DLD1 (cell line): Measurements from ENCODE around the gene VSTM2L.

Experiments
- in situ Hi-C: cut with HindIII; loops from 2 replicates; pipeline ENCODE4 v1.10.0; 2017; ENCODE audit warnings: low sequenced_read_pairs

The VSTM2L gene

DNA sequence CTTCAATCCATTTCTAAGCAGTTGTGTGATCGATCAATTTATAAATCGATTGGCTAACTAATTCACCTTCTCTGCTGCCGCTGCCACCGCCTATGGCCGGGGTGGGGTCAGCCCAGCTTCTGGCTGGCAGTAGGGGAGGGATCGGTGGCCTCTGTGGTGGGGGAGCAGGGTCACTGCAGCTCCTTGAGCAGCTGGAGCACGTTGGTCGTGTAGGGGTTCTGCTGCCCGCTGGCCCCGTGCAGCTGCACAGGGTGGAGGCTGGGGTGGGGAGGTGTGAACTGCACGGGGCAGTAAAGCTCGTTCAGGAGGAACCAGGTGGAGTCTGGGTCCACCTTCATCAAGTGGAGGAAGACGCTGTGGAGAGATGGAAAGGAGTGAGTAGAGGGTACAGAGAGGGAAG, 80.4 kb downstream of the VSTM2L start:
- in situ Hi-C loops: no loop called here

- in situ Hi-C loops: no loop called here
Measured at GRCh38 chr20:37984018-37984785, 81.3 kb downstream of the VSTM2L start.

GRCh38 chr20:37986044-37986858, 83.3 kb downstream of the VSTM2L start:
- in situ Hi-C loops: no loop called here

GRCh38 chr20:37986873-37987601, 84.1 kb downstream of the VSTM2L start:
- in situ Hi-C loops: no loop called here

- in situ Hi-C loops: no loop called here
Measured at GRCh38 chr20:37987602-37988290, 84.8 kb downstream of the VSTM2L start.

DNA sequence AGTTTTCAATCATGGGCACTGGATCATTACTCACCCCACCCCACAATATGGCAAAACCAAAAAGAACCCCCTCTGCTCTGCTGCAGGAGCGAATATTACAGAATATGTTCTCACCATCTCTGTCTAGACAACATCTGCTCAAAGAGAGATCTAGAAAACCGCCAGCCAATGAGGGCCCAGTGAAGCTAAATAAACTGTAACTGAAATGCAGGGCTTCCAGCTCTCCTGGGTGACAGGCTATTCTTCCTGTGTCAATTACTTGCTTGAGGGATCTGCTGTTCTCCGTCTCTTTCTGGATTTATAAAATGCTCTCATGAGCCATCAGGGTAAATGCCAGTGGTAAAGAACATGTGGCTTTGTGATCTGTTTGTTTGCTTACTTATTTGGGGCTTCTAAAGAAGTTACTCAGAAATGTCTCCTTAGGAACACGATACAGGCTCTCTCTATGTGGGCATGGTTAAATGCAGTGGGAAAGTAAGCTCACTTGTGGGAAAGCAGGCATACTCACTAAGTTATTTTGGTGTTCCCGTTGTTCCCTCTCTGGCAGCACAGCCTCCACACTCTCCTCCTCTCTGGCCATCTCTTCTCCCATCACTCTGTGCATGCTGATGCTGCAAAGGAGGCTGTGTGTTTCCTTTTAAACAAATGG, 85.5 kb downstream of the VSTM2L start:
- in situ Hi-C loops: no loop called here

DNA sequence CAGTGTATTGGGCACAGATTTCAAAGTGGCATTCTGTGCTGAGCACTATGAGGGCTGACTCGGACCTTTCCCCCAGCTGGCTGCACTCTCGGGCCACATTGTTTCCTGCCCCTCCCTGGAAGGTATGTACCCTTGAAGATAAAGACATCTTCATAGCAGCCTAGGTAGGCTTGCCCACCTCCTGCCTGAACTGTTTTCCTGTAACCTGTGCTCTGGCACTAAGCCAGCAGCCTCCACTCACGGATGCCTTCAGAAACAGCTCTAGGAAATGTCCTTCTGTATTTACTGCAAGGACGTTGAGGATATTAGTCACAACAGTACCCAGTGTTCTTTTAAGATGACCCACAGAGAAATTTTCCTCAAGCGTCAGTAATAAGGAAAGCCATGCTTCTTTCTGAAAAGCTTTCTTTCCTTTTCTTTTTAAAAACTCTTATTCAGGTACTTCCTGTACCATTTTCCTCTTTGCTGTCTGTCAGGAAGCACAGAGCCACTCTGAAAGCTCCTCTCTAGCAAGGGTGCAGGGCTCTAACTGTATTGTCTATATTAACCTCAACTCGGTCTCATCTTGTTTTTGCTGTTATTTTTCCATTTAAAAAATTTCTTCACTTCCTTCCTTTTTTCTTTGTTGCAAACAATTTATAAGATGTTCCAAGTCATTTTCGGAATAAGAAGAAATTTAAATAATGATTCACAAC, 86.8 kb downstream of the VSTM2L start:
- in situ Hi-C loops: loop anchor here (10.0 kb wide), 1 partner anchor 75 kb away; no protein-coding TSS in a partner anchor

GRCh38 chr20:37990571-37991151, 87.7 kb downstream of the VSTM2L start:
- in situ Hi-C loops: loop anchor here (10.0 kb wide), 1 partner anchor 76 kb away; no protein-coding TSS in a partner anchor

- in situ Hi-C loops: loop anchor here (10.0 kb wide), 1 partner anchor 77 kb away; no protein-coding TSS in a partner anchor
Measured at GRCh38 chr20:37991157-37991866, 88.4 kb downstream of the VSTM2L start.

GRCh38 chr20:37991908-37992307, 89.0 kb downstream of the VSTM2L start:
- in situ Hi-C loops: loop anchor here (10.0 kb wide), 1 partner anchor 77 kb away; no protein-coding TSS in a partner anchor

DNA sequence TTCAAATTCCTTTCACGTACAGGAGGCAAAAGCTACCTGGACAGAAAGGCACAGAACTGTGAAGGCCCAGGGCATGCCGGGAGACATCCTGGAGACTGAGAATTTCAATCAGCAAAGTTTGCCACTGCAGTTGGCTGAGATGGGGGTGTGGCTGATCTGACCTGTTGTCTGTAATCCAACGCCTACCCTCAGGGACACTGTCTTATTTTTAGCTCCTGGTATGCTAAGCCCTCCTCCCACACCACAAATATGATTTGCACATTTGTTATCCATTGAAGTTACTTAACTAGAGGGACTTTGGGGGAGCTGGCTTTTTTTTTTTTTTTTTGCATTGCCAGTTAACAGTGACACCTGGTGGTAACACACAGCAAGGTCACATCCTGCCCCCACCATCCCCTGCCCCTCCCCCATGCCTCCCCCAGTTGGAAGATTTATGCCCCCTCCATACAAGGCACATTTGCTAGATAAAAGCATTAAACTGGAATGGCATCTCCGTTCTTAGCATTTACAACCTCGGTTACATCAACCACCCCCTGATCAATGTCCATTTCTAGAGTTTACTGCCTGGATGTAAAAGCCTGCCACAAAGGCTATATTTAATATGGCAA, 90.0 kb downstream of the VSTM2L start:
- in situ Hi-C loops: loop anchor here (10.0 kb wide), 1 partner anchor 78 kb away; no protein-coding TSS in a partner anchor

DNA sequence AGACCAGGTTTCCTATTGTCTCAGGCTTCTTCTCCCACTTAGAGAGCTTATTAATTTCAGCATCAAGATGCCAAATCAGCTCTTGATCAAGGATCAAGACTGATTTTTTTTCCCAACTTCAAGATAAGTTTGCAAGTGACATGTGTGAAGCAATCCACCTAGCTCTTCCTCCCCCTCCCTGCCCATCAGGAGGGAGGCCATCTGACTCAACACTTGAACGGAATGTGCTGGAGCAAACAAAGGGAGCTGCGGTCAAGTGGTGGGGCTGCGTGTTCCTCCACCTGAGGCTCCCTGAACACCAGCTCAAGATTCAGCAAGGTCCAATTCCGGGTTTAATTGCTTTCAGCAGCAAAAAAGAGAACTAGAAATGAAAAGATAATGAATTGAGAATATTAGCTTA, 91.6 kb downstream of the VSTM2L start:
- in situ Hi-C loops: loop anchor here (10.0 kb wide), 1 partner anchor 80 kb away; no protein-coding TSS in a partner anchor
